ENCODE results near the gene CMIP.

DNA sequence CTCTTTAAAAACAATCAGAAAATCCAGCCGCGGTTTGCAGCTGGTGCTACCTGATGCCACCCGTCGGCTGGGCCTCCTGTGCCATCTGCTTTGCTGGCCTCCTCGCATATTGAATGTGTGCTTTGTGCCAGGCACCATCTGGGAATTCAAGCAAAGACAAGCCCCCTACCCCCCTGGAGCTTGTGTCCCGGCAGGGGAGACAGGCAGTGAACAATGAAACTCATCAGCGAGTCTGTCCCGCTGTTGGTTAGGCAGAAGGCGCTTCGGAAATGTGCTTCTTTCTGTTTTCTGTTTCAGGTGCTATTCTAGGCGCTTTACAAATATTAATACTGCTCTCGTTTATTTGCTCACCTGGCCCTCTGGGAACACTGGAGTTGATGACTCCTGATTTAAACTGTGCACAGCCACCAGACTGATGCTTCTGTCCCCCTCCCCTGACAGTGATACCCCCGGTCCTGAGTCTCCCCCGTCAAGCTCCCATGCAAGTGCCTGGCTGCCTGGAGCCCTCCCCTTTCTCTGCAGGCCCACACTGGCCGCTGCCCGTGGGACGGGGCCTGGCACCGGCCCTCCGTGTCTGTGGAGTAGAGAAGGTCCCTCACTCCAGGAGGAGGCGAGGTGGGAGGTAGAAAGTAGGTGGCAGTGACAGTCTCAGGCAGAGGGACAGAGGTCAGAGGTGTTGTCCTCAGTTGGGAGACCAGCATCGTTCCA, 208.3 kb downstream of the CMIP start:
- TF ChIP-seq, protein P1, sequence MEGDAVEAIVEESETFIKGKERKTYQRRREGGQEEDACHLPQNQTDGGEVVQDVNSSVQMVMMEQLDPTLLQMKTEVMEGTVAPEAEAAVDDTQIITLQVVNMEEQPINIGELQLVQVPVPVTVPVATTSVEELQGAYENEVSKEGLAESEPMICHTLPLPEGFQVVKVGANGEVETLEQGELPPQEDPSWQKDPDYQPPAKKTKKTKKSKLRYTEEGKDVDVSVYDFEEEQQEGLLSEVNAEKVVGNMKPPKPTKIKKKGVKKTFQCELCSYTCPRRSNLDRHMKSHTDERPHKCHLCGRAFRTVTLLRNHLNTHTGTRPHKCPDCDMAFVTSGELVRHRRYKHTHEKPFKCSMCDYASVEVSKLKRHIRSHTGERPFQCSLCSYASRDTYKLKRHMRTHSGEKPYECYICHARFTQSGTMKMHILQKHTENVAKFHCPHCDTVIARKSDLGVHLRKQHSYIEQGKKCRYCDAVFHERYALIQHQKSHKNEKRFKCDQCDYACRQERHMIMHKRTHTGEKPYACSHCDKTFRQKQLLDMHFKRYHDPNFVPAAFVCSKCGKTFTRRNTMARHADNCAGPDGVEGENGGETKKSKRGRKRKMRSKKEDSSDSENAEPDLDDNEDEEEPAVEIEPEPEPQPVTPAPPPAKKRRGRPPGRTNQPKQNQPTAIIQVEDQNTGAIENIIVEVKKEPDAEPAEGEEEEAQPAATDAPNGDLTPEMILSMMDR (IDR thresholded peaks at IDR 0.05 in 2 of 3, conservative IDR thresholded peaks at IDR 0.05 in 1 of 3; ENCODE audit: control insufficient read depth in 2 of 3, extremely low read depth in 1 of 3, insufficient read depth in 1 of 3, low read depth in 3 of 3, low read length in 3 of 3) = no peak
- TF ChIP-seq POLR2A (IDR thresholded peaks at IDR 0.05; ENCODE audit: low read depth, low read length) (no peak), NFIC (IDR thresholded peaks at IDR 0.05; ENCODE audit: low read depth, low read length) (no peak), POLR2AphosphoS5 (IDR thresholded peaks at IDR 0.05; ENCODE audit: low read length) (no peak), EZH2 (IDR thresholded peaks at IDR 0.05; ENCODE audit: borderline replicate concordance, control insufficient read depth, low read depth, low read length) (no peak), FOS (IDR thresholded peaks at IDR 0.05; ENCODE audit: borderline replicate concordance, extremely low read depth, insufficient read length) (no peak), NFXL1 (IDR thresholded peaks at IDR 0.05; ENCODE audit: borderline replicate concordance) (no peak), LARP7 (IDR thresholded peaks at IDR 0.05) (no peak), HDAC6 (IDR thresholded peaks at IDR 0.05; ENCODE audit: unreplicated experiment) (no peak)
- TF ChIP-seq, protein P2, sequence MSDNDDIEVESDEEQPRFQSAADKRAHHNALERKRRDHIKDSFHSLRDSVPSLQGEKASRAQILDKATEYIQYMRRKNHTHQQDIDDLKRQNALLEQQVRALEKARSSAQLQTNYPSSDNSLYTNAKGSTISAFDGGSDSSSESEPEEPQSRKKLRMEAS (IDR thresholded peaks at IDR 0.05; ENCODE audit: low read depth, low read length) = no peak

Measured in GM12878 (cell line).